GM12891 (cell line): Measurements from ENCODE around the gene SCAPER.

Source experiments
- PAX5 ChIP-seq: IDR thresholded peaks from 2 replicates; pipeline ENCODE4 v1.6.1; 2011; ENCODE audit warnings: low read length, moderate library complexity, mild to moderate bottlenecking; ENCODE audit not compliant: insufficient read depth, severe bottlenecking
- POLR2A ChIP-seq: IDR thresholded peaks from 2 replicates; pipeline ENCODE4 v1.6.1; 2011; ENCODE audit warnings: low read depth, low read length, control low read depth
- POLR2AphosphoS5 ChIP-seq: IDR thresholded peaks from 2 replicates; pipeline ENCODE4 v1.6.1; 2011; ENCODE audit warnings: low read depth, low read length, control low read depth
- POU2F2 ChIP-seq: IDR thresholded peaks from 2 replicates; pipeline ENCODE4 v1.6.1; 2011; ENCODE audit warnings: low read depth, mild to moderate bottlenecking, control low read depth, low read length, moderate library complexity
- SPI1 ChIP-seq: IDR thresholded peaks from 2 replicates; pipeline ENCODE4 v1.6.1; 2011; ENCODE audit warnings: low read depth, low read length, control low read depth
- TAF1 ChIP-seq: IDR thresholded peaks from 2 replicates; pipeline ENCODE4 v1.6.1; 2011; ENCODE audit warnings: low read depth, low read length, control low read depth

DNA sequence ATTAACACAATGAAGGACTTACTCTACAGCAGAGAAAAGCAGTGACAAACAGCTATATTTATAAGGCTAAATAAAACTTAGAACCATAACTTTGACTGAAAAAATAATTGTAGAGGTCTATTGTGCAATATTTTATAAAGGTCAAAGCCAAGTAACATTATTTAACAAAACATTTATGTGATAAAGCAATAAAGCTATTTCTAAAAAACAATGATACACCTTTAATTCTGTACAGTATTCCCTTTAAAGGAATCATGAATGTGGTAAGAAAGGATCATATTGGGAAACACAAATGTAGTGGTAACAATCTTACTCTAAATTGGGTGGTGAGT, 332.2 kb downstream of the SCAPER start:
- TF ChIP-seq POLR2A (no peak), POLR2AphosphoS5 (no peak), TAF1 (no peak), SPI1 (no peak), POU2F2 (no peak), PAX5 (no peak)
